ENCODE results near the gene RGL4.
A peak's percentile ranks its signal among the peaks of the same experiment; 100 is the strongest.

The RGL4 gene

DNA sequence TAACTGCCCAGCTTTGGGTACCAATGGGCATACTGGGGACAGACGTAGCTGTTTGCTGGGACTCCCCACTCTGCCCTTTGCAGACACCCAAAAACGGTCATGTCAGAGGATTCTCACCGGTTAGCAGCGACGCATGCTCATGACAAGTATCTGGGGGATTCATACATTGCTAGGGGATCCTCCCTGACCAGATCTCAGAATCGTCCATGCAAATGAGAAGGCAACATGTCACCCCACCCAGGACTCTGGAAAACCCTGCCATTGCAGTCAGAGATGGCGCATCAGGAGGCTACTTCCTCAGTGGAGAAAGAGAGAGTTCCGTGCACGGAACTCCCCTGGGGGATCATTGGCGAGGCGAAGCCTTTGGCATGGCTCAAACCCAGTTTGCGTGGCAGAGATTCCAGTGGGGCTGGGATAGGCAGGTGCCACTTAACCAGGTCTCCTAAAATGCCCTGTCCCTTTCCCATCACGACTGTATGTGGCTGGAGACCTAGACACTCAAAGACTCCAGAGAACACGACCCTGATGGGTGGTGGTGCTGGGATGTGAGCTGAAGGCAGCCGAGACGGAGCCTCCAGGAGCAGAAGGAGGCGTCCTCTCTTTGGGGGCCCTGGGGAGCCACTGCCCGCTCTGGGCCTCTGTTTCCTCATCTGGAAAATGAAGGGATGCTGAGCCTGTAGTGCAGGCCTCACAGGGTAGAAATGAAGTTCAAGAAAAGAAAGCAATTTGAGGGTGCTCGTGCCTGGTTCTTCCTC is 4.9 kb downstream of the RGL4 start:
- H3K4me1 ChIP-seq (ENCODE audit: control insufficient read depth, insufficient read depth, low read length) = no peaks in the 10 kb centered on the region
- peaks cover 5% of the 10 kb centered on the region for H3K36me3 ChIP-seq (ENCODE audit: control insufficient read depth, insufficient read depth, low read length)
- no peak overlapping the region for H3K4me3 ChIP-seq (ENCODE audit: low read length)
- no peaks in the 10 kb centered on the region for H3K27me3 ChIP-seq (ENCODE audit: control insufficient read depth, insufficient read depth, low read length)
- no peaks in the 10 kb centered on the region for H3K9me3 ChIP-seq (ENCODE audit: control insufficient read depth, low read length)
- no peak overlapping the region for H3K9ac ChIP-seq (ENCODE audit: low read length)

DNA sequence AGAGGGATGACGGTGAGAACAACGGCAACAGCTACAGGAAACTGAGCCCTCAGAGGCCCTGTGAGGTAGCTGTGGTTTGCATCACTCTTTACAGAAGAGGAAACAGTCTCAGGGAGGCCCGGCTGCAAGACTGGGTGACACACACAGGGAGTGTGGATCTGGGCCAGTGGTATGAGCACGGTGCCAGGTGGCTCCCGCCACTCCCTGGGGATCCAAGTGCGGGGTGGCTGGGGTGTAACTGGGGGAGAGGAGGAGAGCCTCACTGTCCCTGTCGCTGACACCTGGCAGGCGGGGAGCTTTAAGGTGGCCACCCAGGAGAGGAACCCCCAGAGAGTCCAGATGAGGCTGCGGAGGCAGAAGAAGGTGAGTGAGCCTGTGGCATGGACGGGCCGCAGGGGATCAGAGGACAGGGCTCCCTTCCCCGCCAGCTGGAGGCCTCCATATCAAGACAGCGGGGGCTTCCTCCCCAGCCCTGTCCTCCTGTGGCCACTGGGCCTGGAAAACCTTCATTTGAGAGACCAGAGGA is 5.6 kb downstream of the RGL4 start:
- Histone ChIP-seq H3K4me1 (ENCODE audit: control insufficient read depth, insufficient read depth, low read length) (no peaks in the 10 kb centered on the region), H3K9ac (ENCODE audit: low read length) (peak overlapping the region; percentile 18), H3K36me3 (ENCODE audit: control insufficient read depth, insufficient read depth, low read length) (peaks cover 8% of the 10 kb centered on the region), H3K27me3 (ENCODE audit: control insufficient read depth, insufficient read depth, low read length) (no peaks in the 10 kb centered on the region), H3K4me3 (ENCODE audit: low read length) (no peak overlapping the region), H3K9me3 (ENCODE audit: control insufficient read depth, low read length) (no peaks in the 10 kb centered on the region)

DNA sequence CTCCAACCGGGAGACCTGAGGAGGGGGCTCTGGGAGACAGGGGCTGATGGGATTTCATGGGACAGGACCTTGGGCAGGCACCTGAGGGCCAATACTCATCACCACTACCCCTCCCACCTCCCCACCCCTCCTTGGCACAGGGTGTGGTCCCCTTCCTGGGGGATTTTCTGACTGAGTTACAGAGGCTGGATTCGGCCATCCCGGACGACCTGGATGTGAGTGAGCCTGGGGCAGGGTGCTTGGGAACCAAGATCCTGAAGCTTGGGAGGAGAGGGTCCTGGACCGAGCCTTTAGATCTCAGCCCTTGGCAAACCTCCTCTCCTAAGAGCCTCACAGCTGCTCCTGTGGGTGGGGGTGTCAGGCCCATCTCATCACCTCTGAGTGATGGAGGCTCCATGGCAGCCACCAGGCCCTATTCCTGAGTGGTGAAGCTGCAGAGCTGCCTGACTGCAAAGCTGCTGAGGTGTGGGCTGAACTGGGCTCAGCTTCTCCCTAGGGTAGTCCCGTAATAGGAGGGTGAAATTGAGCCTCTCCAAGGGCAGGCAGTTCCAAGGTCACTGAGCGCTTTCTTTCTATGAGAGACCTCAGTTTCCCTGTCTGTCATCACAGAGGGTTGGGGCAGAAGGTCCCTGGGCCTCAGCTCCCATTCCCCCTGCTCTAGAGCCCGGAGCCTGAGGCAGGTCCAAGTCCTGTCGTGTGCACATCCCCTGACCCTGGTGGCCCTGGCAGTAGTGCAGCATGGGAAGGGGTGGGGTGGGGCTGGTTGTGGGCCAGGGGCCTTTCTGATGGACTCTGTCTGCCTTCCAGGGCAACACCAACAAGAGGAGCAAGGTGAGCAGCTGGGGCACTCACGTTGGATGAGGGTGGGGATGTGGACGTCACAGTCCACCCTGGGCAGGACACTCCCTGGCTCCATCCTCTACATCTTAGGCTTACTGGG is 6.5 kb downstream of the RGL4 start:
- no peaks in the 10 kb centered on the region for H3K9me3 ChIP-seq (ENCODE audit: control insufficient read depth, low read length)
- no peak overlapping the region for H3K4me3 ChIP-seq (ENCODE audit: low read length)
- peaks cover 8% of the 10 kb centered on the region for H3K36me3 ChIP-seq (ENCODE audit: control insufficient read depth, insufficient read depth, low read length)
- H3K9ac ChIP-seq (ENCODE audit: low read length) = peak overlapping the region; percentile 18
- H3K27me3 ChIP-seq (ENCODE audit: control insufficient read depth, insufficient read depth, low read length) = no peaks in the 10 kb centered on the region
- H3K4me1 ChIP-seq (ENCODE audit: control insufficient read depth, insufficient read depth, low read length) = no peaks in the 10 kb centered on the region

DNA sequence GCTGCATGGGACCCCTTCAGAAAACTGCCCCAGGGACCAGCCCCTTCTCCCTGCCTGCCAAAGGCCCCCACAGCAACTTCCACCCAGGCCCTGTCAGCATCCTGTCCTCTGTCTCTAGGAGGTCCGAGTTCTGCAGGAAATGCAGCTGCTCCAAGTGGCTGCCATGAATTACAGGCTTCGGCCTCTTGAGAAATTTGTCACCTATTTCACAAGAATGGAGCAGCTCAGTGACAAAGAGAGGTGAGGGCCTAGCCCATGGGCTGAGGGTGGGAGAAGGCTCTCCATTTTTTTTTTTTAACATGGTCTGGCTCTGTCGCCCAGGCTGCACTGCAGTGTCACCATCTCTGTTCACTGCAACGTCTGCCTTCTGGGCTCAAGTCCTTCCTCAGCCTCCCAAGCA is 7.3 kb downstream of the RGL4 start:
- Histone ChIP-seq H3K4me1 (ENCODE audit: control insufficient read depth, insufficient read depth, low read length) (no peaks in the 10 kb centered on the region), H3K36me3 (ENCODE audit: control insufficient read depth, insufficient read depth, low read length) (peaks cover 8% of the 10 kb centered on the region), H3K27me3 (ENCODE audit: control insufficient read depth, insufficient read depth, low read length) (no peaks in the 10 kb centered on the region), H3K9me3 (ENCODE audit: control insufficient read depth, low read length) (no peaks in the 10 kb centered on the region), H3K4me3 (ENCODE audit: low read length) (no peak overlapping the region), H3K9ac (ENCODE audit: low read length) (no peak overlapping the region)

DNA sequence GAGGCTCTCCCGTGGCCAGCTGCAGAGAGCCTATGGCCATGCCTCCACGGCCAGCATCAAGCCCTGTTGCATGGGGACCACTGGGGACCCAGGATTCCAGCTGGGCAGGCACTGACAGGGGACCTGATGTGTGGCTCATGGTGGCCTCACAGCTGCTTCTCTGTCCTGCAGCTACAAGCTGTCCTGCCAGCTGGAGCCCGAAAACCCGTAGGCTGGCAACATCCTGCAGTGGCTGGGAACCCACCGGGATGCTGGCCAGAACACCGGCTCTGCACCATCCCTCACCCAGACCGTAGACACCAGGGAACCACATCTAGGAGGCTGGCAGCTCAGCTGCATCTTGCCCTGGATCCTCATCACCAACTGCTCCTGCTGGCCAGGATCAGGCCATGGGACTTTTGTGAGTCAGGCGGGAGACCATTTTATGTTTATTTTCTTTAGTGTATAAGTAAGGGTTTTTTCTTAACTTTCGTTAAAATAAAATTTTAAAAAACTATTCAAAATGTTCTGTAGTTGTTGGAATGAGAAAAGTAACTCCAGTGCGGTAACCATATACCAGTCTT is 7.9 kb downstream of the RGL4 start:
- Histone ChIP-seq H3K4me3 (ENCODE audit: low read length) (no peak overlapping the region), H3K36me3 (ENCODE audit: control insufficient read depth, insufficient read depth, low read length) (peaks cover 8% of the 10 kb centered on the region), H3K27me3 (ENCODE audit: control insufficient read depth, insufficient read depth, low read length) (no peaks in the 10 kb centered on the region), H3K4me1 (ENCODE audit: control insufficient read depth, insufficient read depth, low read length) (no peaks in the 10 kb centered on the region), H3K9me3 (ENCODE audit: control insufficient read depth, low read length) (no peaks in the 10 kb centered on the region), H3K9ac (ENCODE audit: low read length) (no peak overlapping the region)

DNA sequence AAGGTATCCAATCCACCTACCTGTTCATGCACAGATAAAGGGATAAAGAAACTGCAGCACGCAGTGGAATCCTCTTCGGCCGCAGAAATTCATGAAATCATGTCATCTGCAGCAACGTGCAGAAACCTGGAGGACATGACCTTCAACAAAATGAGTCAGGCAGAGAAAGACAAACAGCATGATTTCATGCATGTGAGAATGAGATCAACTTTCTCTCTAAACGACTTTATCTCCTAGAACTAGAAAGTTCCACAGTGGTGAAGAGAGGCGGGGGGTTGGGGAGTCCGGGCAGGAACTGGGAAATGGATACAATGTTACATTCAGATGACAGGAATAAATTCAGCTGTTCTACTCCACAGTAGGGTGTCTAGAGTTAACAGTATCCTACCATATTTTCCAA is 9.9 kb downstream of the RGL4 start:
- no peaks in the 10 kb centered on the region for H3K4me1 ChIP-seq (ENCODE audit: control insufficient read depth, insufficient read depth, low read length)
- no peak overlapping the region for H3K9ac ChIP-seq (ENCODE audit: low read length)
- H3K27me3 ChIP-seq (ENCODE audit: control insufficient read depth, insufficient read depth, low read length) = no peaks in the 10 kb centered on the region
- H3K4me3 ChIP-seq (ENCODE audit: low read length) = no peak overlapping the region
- no peaks in the 10 kb centered on the region for H3K9me3 ChIP-seq (ENCODE audit: control insufficient read depth, low read length)
- peaks cover 8% of the 10 kb centered on the region for H3K36me3 ChIP-seq (ENCODE audit: control insufficient read depth, insufficient read depth, low read length)

DNA sequence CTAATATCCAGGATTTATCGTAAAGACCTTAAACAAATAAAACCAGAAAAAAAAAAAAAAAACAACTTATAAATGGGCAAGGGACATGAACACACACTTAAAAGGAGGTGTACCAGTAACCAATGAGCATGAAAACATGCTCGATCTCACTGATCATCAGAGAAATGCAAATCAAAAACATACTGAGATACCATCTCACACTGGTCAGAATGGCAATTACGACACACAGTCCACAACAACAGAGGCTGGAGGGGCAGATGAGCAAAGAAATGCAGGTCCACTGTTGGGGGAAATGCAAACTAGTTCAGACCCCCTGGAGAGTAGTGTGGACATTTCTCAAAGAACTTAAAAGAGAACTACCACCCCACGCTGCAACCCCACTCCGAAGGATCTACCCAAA is 13.2 kb downstream of the RGL4 start:
- Histone ChIP-seq H3K27me3 (ENCODE audit: control insufficient read depth, insufficient read depth, low read length) (no peaks in the 10 kb centered on the region), H3K9ac (ENCODE audit: low read length) (no peak overlapping the region), H3K4me3 (ENCODE audit: low read length) (no peak overlapping the region), H3K4me1 (ENCODE audit: control insufficient read depth, insufficient read depth, low read length) (no peaks in the 10 kb centered on the region), H3K36me3 (ENCODE audit: control insufficient read depth, insufficient read depth, low read length) (peaks cover 8% of the 10 kb centered on the region), H3K9me3 (ENCODE audit: control insufficient read depth, low read length) (no peaks in the 10 kb centered on the region)

DNA sequence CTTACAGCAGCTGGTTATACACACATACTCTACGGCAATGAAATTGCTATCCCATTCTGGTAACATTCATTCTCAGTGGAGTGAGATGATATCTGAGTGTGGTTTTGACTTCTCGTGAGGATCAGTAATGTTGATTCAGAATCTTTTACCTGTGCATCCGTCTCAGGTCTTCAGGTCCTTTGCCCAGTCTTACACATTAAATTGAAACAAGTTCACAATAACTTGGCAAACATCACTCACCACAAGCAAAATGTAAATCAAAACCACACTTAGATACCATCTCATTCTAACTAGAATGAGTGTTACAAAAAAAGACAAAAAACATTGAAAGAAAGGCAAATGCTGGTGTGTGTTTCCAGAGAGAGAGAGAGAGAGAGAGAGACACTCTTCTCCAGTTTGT is 14.0 kb downstream of the RGL4 start:
- peaks cover 8% of the 10 kb centered on the region for H3K36me3 ChIP-seq (ENCODE audit: control insufficient read depth, insufficient read depth, low read length)

DNA sequence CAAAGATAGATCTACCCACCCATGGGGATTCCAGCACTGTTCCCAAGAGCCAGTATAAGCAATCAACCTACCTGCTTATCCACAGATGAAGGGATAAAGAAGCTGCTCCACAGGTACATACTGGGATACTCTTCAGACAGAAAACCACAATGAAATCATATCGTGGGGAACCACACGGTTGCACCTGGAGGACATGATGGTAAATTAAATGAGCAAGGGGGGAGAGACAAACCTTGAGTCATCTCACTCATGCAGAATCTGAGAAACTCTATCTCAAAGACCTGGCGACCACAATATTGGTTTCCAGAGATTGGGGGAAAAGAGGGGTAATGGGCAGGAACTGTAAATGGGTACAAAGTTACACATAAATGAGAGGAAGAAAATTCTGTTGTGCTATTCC is 14.5 kb downstream of the RGL4 start:
- Histone ChIP-seq H3K36me3 (ENCODE audit: control insufficient read depth, insufficient read depth, low read length) (peaks cover 7% of the 10 kb centered on the region), H3K4me3 (ENCODE audit: low read length) (no peak overlapping the region), H3K27me3 (ENCODE audit: control insufficient read depth, insufficient read depth, low read length) (no peaks in the 10 kb centered on the region), H3K9me3 (ENCODE audit: control insufficient read depth, low read length) (no peaks in the 10 kb centered on the region), H3K9ac (ENCODE audit: low read length) (no peak overlapping the region), H3K4me1 (ENCODE audit: control insufficient read depth, insufficient read depth, low read length) (no peaks in the 10 kb centered on the region)

More for the DNA sequence above, 14.0 kb downstream of the RGL4 start:
- Histone ChIP-seq H3K4me3 (ENCODE audit: low read length) (no peak overlapping the region), H3K27me3 (ENCODE audit: control insufficient read depth, insufficient read depth, low read length) (no peaks in the 10 kb centered on the region), H3K4me1 (ENCODE audit: control insufficient read depth, insufficient read depth, low read length) (no peaks in the 10 kb centered on the region), H3K9ac (ENCODE audit: low read length) (no peak overlapping the region), H3K9me3 (ENCODE audit: control insufficient read depth, low read length) (no peaks in the 10 kb centered on the region)

DNA sequence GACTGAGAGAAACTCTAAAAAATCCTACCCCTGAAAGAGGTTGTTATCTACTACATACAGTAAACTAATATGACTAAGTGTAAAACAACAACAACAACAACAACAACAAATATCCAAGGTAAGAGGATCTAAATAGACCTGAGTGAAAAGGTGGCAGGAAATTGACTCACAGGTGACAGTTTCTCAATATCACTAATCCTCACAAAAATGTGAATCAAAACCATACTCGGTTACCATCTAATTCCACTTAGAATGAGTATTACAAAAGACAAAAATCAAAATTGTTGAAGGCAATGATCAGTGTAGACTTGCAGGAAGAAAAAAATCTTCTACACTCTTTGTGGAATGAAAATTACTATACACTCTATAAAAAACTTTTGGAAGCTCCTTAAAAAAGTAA is 17.5 kb downstream of the RGL4 start:
- Histone ChIP-seq H3K36me3 (ENCODE audit: control insufficient read depth, insufficient read depth, low read length) (no peaks in the 10 kb centered on the region), H3K4me1 (ENCODE audit: control insufficient read depth, insufficient read depth, low read length) (no peaks in the 10 kb centered on the region), H3K4me3 (ENCODE audit: low read length) (no peak overlapping the region), H3K27me3 (ENCODE audit: control insufficient read depth, insufficient read depth, low read length) (no peaks in the 10 kb centered on the region), H3K9ac (ENCODE audit: low read length) (no peak overlapping the region), H3K9me3 (ENCODE audit: control insufficient read depth, low read length) (no peaks in the 10 kb centered on the region)

DNA sequence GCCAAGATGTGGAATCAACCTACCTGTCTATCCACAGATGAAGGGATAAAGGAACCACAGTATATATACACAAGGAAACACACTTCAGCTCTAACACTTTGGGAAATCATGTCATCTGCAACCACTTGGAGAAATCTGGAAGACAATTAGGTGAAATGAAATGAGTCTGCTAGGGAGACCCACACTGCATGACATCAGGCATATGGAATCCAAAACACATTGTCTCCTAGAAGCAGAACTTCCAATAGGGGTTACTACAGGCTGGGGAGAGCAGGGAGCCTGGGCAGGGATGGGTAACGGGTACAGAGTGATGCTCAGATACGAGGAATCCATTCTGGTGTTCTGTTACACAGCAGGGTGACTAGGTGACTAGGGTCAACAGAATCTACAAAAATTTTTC is 18.3 kb downstream of the RGL4 start:
- no peak overlapping the region for H3K9ac ChIP-seq (ENCODE audit: low read length)
- H3K9me3 ChIP-seq (ENCODE audit: control insufficient read depth, low read length) = no peaks in the 10 kb centered on the region
- H3K27me3 ChIP-seq (ENCODE audit: control insufficient read depth, insufficient read depth, low read length) = no peaks in the 10 kb centered on the region
- no peak overlapping the region for H3K4me3 ChIP-seq (ENCODE audit: low read length)
- H3K4me1 ChIP-seq (ENCODE audit: control insufficient read depth, insufficient read depth, low read length) = no peaks in the 10 kb centered on the region
- no peaks in the 10 kb centered on the region for H3K36me3 ChIP-seq (ENCODE audit: control insufficient read depth, insufficient read depth, low read length)

DNA sequence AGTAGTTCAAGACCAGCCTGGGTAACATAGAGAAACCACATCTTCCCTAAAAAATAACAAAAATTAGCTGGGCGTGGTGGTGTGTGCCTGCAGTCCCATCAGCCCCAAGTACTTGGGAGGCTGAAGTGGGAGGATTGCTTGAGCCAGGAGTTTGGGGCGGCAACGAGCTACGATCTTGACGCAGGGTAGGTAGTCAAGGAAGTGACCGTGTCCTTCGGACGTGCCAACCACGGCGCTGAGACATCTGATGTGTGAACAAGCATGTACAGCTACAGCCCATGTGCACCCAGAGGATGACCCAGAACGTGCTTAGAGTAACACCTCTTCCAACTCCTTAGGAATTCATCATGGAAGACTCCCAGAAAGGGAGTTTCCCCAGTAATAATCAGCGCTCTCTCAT is 21.4 kb downstream of the RGL4 start:
- Histone ChIP-seq H3K4me3 (ENCODE audit: low read length) (no peak overlapping the region), H3K9me3 (ENCODE audit: control insufficient read depth, low read length) (no peaks in the 10 kb centered on the region), H3K36me3 (ENCODE audit: control insufficient read depth, insufficient read depth, low read length) (no peaks in the 10 kb centered on the region), H3K9ac (ENCODE audit: low read length) (no peak overlapping the region), H3K27me3 (ENCODE audit: control insufficient read depth, insufficient read depth, low read length) (no peaks in the 10 kb centered on the region), H3K4me1 (ENCODE audit: control insufficient read depth, insufficient read depth, low read length) (peaks cover 3% of the 10 kb centered on the region)

Data from mucosa of stomach (tissue), 1 donor.